Measurements from ENCODE around the gene MSH3.

The MSH3 gene

DNA sequence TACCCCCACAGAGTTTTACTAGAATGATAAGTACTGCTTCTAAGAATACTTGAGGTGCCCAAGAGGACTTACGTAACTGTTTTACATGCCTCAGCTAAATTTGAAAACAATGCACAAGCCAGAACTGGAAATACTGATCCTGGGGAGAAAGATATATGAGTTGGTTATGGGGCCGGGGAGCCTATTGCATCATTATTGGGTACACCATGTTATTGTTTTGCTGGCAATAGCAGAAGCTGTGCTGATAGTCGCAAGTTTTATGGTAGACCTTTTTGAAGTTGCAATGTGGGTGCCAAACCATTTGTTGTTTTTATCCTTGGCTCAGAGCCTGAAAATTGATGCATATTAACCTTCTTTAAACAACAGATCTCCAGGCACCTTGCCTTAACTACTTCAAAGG is 108.8 kb downstream of the MSH3 start:
- Mint-ChIP-seq H3K27ac (no peak overlapping the region), H3K4me1 (no peaks in the 10 kb centered on the region), H3K4me3 (no peak overlapping the region), H3K36me3 (ENCODE audit: low read depth) (peaks cover 11% of the 10 kb centered on the region), H3K27me3 (ENCODE audit: low read depth) (no peaks in the 10 kb centered on the region), H3K9me3 (no peaks in the 10 kb centered on the region)
- TF ChIP-seq, protein P1, sequence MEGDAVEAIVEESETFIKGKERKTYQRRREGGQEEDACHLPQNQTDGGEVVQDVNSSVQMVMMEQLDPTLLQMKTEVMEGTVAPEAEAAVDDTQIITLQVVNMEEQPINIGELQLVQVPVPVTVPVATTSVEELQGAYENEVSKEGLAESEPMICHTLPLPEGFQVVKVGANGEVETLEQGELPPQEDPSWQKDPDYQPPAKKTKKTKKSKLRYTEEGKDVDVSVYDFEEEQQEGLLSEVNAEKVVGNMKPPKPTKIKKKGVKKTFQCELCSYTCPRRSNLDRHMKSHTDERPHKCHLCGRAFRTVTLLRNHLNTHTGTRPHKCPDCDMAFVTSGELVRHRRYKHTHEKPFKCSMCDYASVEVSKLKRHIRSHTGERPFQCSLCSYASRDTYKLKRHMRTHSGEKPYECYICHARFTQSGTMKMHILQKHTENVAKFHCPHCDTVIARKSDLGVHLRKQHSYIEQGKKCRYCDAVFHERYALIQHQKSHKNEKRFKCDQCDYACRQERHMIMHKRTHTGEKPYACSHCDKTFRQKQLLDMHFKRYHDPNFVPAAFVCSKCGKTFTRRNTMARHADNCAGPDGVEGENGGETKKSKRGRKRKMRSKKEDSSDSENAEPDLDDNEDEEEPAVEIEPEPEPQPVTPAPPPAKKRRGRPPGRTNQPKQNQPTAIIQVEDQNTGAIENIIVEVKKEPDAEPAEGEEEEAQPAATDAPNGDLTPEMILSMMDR (IDR thresholded peaks at IDR 0.05; ENCODE audit: unreplicated experiment in 3 of 3) = no peak

DNA sequence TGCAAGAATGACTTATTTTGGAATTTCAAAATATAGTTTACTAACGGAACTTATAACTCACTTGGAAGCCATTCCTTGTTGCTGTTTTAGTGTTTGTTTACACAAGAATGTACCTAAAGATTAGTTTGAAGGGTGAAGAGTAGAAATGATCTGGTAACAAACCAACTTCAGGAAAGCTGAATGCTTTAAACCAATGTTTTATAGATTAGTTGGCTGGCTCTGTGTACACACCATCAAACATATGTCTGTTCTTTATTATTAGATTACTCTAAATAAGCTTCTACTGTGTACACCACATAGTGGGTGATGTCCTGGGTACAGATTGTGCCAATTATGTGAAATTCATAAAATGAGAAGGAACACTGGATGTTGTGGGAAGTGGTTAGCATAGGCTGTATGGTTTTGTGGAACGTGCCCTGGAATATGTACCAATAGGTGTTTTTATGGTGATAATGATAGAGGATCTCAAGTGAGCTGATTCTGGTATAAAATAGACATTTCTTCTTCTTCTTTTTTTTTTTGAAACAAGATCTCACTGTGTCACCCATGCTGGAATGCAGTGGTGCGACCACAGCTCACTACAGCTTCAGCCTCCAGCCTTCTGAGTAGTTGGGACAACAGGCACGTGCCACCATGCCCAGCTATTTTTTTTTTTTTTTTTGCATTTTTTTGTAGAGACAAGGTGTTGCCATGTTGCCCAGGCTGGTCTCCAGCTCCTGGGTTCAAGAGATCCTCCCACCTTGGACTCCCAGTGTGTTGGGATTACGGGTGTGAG is 109.6 kb downstream of the MSH3 start:
- Mint-ChIP-seq H3K9me3 (no peaks in the 10 kb centered on the region), H3K27ac (no peak overlapping the region), H3K4me1 (no peaks in the 10 kb centered on the region), H3K36me3 (ENCODE audit: low read depth) (peaks cover 11% of the 10 kb centered on the region), H3K4me3 (no peak overlapping the region), H3K27me3 (ENCODE audit: low read depth) (no peaks in the 10 kb centered on the region)
- TF ChIP-seq, protein P1 (IDR thresholded peaks at IDR 0.05; ENCODE audit: unreplicated experiment in 3 of 3) = no peak

DNA sequence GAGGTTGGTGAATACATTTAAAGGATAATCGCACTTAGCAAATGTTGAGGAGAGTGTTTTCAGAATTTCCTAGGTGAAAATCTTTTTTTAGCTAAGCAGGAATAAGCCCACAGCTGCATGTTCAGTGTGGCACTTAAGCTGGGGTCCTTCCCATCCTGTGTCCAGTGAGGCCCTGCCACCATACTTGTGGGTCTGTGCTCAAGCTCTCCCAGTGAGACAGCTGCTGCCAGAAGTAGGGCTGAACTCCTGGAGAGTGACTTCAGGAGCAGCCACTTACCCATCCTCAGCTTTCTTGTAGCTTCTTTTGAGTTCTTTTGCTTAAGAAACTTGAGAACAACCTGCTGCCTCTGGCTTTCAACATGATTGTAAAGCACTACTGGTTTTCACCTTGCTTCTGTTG is 110.3 kb downstream of the MSH3 start:
- Mint-ChIP-seq H3K27ac (no peak overlapping the region), H3K4me1 (no peaks in the 10 kb centered on the region), H3K9me3 (no peaks in the 10 kb centered on the region), H3K4me3 (no peak overlapping the region), H3K36me3 (ENCODE audit: low read depth) (peaks cover 16% of the 10 kb centered on the region), H3K27me3 (ENCODE audit: low read depth) (no peaks in the 10 kb centered on the region)
- TF ChIP-seq, protein P1 (IDR thresholded peaks at IDR 0.05; ENCODE audit: unreplicated experiment in 3 of 3) = no peak

DNA sequence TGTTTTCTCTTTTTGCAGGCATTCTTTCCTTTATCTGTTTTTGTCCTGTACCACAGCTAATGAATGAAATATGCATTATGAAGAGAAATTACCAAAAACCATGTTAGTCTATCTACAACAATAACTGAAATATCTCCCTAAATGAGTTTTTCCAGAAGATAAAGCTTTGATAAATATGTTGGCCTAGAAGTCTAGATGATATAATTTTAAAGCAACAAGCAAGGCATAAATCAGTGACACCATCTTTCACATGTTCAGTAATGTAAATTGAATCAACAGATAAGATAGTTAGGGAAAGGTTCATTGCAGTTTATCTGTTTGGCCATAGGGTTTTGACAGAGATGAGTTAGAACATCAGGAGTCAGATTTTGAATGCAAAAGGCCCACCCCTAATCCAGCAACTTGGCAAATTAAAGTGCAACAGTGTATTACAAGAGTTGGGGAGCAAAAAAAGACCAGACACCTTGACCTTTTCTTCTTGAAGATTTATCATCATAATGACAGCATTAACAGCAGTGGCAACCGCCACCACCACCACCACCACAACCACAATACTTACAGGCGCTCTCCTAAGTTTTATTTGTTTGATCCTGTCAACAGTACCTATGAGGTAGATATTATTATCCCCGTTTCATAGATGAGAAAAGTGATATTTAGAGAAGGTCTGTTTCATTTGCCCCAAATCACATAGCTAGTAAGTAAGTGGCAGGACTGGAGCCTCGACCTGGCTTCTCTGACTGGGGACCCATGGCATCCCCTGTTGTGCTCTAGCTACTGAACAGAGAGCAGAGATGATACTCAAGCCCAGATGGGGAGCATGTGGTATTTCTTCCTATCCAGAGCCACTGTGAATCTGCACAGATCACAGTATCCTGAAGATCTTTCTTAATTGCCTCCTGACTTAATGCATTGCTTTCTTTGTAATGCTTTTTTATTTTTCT is 123.2 kb downstream of the MSH3 start:
- Mint-ChIP-seq H3K27ac (no peak overlapping the region), H3K27me3 (ENCODE audit: low read depth) (no peaks in the 10 kb centered on the region), H3K4me3 (no peak overlapping the region), H3K9me3 (no peaks in the 10 kb centered on the region), H3K4me1 (no peaks in the 10 kb centered on the region), H3K36me3 (ENCODE audit: low read depth) (peaks cover 21% of the 10 kb centered on the region)
- TF ChIP-seq, protein P1 (IDR thresholded peaks at IDR 0.05; ENCODE audit: unreplicated experiment in 3 of 3) = no peak

DNA sequence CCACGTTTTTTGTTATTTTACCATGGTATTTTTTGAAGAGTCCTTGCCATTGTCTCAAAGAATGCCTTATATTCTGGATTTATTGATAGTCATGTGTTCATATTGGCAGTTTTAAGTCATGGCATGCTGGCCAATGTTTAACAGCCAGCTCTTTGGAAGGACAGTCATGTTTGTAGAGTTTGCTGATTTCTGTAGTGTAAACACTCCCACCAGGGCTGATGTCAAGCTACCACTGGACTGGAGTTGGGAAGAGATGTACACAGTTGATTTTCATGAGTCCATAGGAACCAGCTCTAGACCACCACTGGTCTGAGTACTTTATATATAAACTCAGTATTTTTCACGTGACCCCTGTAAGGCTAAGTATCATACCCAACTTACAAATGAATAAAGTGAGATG is 125.6 kb downstream of the MSH3 start:
- Mint-ChIP-seq H3K9me3 (no peaks in the 10 kb centered on the region), H3K4me1 (no peaks in the 10 kb centered on the region)

More for the DNA sequence above, 125.6 kb downstream of the MSH3 start:
- H3K36me3 Mint-ChIP-seq (ENCODE audit: low read depth) = peaks cover 17% of the 10 kb centered on the region
- H3K27ac Mint-ChIP-seq = no peak overlapping the region
- TF ChIP-seq, protein P1 (IDR thresholded peaks at IDR 0.05; ENCODE audit: unreplicated experiment in 3 of 3) = no peak
- H3K4me3 Mint-ChIP-seq = no peak overlapping the region
- H3K27me3 Mint-ChIP-seq (ENCODE audit: low read depth) = no peaks in the 10 kb centered on the region
